Activated T-cell treated with anti-CD3 and anti-CD28 coated beads, Interleukin-2, amount 50 U/mL, for 24 hours (primary cell): ENCODE measurements around the gene RYR2.

Source experiments
- DNase-seq: peaks from one replicate; pipeline ENCODE4 v3.0.0-alpha.2; 2020
- H3K27ac Mint-ChIP-seq: 2 replicates; pipeline ENCODE4 v1.8.0; 2020; ENCODE audit warnings: mild to moderate bottlenecking, mixed read lengths
- H3K27me3 Mint-ChIP-seq: 2 replicates; pipeline ENCODE4 v1.8.0; 2020; ENCODE audit warnings: mixed read lengths
- H3K36me3 Mint-ChIP-seq: 2 replicates; pipeline ENCODE4 v1.8.0; 2020; ENCODE audit warnings: low read depth, mixed read lengths
- H3K4me1 Mint-ChIP-seq: 2 replicates; pipeline ENCODE4 v1.8.0; 2020; ENCODE audit warnings: low read depth, mixed read lengths
- H3K4me3 Mint-ChIP-seq: 2 replicates; pipeline ENCODE4 v1.8.0; 2020; ENCODE audit warnings: mild to moderate bottlenecking, moderate library complexity, mixed read lengths
- H3K9me3 Mint-ChIP-seq: 2 replicates; pipeline ENCODE4 v1.8.0; 2020; ENCODE audit warnings: mixed read lengths

RYR2 gene

DNA sequence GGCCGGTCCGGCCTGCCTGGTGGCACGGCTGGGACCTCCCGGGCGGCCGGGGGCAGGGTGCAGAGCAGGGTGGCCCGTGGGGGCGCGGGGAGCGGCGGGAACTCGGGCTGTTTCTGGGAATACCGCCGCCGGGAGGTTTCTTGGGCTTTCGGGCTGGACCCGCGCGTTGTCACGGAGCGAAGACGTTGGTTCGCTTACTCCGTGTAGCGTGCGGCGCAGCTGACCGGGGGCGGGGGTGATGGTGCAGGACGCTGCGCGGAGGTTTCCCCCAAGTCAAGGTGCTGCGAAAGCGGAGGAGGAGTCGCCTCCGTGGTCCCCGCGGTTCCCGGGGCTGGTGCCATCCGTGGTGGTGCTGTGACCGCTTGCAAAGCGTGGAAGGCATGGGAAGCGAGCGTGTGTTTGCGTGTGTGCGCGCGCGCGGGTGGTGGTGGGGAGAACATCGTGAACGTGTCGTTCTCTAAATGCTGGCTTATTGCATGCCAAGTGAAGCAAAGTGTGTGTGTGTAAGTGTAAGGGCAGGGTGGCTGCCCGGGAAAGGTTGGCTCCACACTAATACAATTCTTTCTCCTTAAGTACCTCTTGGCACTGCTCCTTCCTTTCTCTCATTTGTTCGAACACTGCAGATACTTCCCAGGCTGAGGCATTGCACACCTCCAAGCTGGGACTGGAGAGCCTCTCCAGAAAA is 1.1 kb downstream of the RYR2 start:
- H3K36me3 Mint-ChIP-seq, result no peaks in the 10 kb centered on the region
- no peak overlapping the region for H3K27ac Mint-ChIP-seq
- H3K4me1 Mint-ChIP-seq, result peaks cover 15% of the 10 kb centered on the region
- peaks cover 60% of the 10 kb centered on the region for H3K27me3 Mint-ChIP-seq
- no peak overlapping the region for H3K4me3 Mint-ChIP-seq
- DNase-seq, result peak; percentile 26
- H3K9me3 Mint-ChIP-seq, result no peaks in the 10 kb centered on the region

DNA sequence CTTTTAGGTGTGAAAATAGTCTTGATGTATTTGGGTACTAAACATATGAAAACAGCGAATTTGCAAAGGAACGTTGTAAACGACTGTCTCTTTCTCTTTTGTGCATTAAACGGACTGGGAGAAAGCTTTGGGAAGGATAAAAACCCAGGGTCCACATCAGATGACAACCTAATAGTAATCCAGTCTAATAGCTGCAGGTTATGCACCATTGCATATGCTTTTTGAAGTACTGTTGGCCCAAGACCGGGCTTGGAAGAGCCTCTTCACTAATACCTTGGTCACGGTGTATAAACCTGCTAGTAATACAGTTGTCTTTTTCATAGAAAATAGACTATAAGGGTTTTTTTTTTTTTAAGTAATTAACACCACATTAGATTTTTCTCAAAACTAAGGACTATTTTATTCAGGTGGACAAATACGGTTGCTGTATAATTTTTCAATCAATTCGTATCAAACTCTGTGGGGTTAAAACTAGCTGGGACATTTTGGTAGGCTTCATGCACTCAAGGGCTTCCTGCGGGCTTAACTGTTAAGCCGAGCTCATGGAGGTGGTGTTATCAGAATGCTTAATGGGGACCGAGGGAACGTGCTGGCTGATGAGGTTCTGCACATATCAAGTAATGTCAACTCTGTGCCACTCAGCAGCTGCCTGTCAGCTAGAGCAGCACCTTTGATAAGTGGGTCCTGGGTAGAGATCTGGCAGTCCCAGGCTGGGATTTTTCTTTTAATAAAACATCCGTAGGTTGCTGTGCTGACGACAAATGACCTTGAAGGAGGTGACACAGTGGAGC is 2.1 kb downstream of the RYR2 start:
- H3K27ac Mint-ChIP-seq, result no peak overlapping the region
- no peak for DNase-seq
- H3K36me3 Mint-ChIP-seq, result no peaks in the 10 kb centered on the region
- peaks cover 50% of the 10 kb centered on the region for H3K27me3 Mint-ChIP-seq
- H3K4me1 Mint-ChIP-seq, result peaks cover 15% of the 10 kb centered on the region
- H3K9me3 Mint-ChIP-seq, result no peaks in the 10 kb centered on the region
- no peak overlapping the region for H3K4me3 Mint-ChIP-seq

DNA sequence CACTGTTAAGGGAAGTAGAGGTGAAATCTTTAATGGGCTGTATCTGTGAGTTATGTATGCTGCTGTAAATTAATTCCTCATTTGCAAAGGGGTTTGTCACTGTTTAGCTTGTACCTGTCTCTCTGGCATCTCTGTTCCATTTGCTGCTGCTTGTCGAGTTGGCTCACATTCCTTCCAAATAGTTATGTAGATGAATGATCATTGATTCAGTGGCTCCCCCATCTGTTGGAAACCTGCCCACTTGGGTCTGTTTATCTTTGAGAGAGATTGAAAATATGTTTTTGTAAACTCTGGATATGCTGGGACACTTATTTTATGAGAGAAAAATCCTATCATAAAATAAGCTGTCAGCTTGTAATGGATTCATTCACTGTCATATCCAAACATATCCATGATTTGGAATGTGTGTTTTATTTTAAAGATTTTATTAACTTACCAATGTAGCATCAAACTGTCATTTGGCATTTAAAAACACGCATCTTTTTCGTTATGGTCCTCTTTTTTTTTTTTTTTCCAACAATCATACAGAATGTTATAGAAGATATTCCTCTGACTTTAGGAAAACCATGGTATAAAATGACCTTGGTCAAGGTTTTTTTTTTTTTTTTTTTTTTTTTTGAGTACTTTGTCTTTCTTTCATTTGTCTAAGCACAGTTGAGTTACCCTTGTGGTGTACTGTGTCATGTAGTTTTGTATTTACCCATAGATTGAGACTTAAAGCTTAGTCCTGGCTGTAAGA is 3.5 kb downstream of the RYR2 start:
- Mint-ChIP-seq H3K4me1 (peaks cover 15% of the 10 kb centered on the region), H3K4me3 (no peak overlapping the region), H3K9me3 (no peaks in the 10 kb centered on the region), H3K27ac (no peak overlapping the region), H3K27me3 (peaks cover 56% of the 10 kb centered on the region), H3K36me3 (no peaks in the 10 kb centered on the region)
- DNase-seq, result no peak

DNA sequence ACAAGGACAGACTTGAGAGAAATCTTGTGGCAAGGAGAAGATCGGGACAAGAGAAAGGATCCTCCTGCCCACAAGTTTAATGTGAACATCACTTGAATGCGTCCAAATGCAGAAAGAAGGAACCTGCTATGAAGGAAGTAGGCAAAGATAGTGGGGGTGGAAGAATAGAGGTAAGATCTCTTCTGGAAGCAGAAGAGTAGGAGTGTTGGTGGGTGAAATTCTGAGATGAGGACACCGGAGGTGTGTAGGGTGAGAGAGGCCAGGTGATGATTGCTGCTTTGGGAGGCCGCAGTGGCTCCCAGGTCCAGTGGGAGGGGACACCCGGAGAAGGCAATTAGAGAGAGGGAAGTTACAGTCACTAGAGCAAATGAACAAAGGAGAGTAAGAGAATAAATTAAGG is 6.8 kb downstream of the RYR2 start:
- peaks cover 47% of the 10 kb centered on the region for H3K27me3 Mint-ChIP-seq

DNA sequence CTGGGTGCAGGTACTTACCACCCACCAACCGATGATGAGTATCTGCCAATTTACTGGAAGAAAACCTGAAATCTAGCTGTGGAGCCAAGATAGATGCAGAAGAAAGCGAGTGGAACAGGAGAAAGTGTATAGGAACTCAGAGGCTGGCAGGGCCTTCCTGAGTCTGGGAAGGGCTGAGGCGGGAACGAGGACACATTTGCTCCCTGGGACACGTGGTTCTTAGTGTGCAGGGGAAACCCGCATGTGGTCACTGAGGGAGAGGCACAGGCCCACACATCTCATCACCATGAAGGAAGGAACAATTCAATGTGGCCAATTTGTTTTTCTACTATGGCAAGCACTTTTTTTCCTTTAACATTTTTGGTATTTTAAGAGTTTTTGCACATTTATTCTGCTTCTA is 8.2 kb downstream of the RYR2 start:
- Mint-ChIP-seq H3K27me3 (peaks cover 44% of the 10 kb centered on the region), H3K4me3 (no peak overlapping the region), H3K36me3 (no peaks in the 10 kb centered on the region), H3K9me3 (no peaks in the 10 kb centered on the region), H3K4me1 (no peaks in the 10 kb centered on the region), H3K27ac (no peak overlapping the region)
- DNase-seq, result no peak

More for the DNA sequence above, 6.8 kb downstream of the RYR2 start:
- DNase-seq, result no peak
- Mint-ChIP-seq H3K4me1 (no peaks in the 10 kb centered on the region), H3K36me3 (no peaks in the 10 kb centered on the region), H3K9me3 (no peaks in the 10 kb centered on the region), H3K27ac (no peak overlapping the region), H3K4me3 (no peak overlapping the region)

DNA sequence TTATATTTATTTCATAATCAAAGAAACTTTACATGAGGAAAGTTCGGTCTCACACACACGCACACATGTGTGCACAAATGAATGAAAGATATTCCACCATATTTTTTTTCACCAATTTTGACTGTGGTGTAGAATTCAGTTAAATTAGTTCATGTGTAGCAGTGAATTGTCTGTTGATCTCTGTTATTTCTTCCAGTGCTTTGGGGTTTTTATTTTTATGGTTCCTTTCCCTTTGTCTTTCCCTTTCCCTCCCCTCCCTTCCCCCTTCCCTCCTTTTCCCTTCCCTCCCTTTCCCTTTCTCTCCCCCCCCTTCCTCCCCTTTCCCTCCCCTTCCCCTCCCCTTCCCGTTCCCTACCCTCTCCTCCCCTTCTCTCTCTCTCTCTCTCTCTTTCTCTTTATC is 8.9 kb downstream of the RYR2 start:
- Mint-ChIP-seq H3K27ac (no peak overlapping the region), H3K36me3 (no peaks in the 10 kb centered on the region), H3K27me3 (peaks cover 40% of the 10 kb centered on the region), H3K4me1 (no peaks in the 10 kb centered on the region), H3K9me3 (no peaks in the 10 kb centered on the region), H3K4me3 (no peak overlapping the region)
- no peak for DNase-seq

DNA sequence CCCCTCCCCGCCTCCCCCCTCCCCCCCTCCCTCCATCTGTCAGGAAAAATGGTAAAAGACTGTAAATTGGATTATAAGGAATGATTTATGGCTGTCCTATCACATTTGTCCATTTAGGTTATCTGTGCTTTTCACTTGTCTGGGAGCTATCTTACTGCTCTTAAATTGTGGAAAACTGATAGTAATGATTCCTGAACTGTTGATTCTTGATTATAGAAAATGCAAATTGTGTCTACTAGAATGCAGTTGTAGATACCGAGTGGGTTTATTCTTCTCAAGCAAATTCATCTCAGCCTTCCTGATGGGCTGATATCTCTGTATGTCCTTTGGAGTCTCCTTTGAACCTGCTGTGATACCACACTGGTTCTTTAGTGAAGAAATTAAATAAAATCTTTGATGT is 12.3 kb downstream of the RYR2 start:
- no peak overlapping the region for H3K4me3 Mint-ChIP-seq

DNA sequence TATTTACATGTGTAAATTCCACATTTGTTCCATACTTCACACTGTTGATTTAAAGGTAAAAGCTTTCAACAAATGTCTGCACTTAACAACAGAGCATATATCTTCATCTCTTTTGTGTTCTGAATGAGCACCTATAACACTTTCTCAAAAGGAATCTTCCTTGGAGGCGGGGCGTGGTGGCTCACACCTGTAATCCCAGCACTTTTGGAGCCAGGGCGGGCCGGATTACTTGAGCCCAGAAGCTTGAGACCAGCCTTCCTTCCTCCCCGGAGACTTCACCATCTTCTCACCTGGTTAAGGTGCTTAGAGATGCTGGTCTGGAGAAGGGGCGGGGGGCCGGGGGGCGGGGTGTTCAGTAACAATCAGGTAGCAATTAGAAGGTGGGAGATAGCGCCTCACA is 16.5 kb downstream of the RYR2 start:
- H3K27me3 Mint-ChIP-seq, result peaks cover 12% of the 10 kb centered on the region
- no peak overlapping the region for H3K27ac Mint-ChIP-seq
- no peaks in the 10 kb centered on the region for H3K4me1 Mint-ChIP-seq
- no peak for DNase-seq
- no peak overlapping the region for H3K4me3 Mint-ChIP-seq
- no peaks in the 10 kb centered on the region for H3K9me3 Mint-ChIP-seq
- H3K36me3 Mint-ChIP-seq, result no peaks in the 10 kb centered on the region

More for the DNA sequence above, 12.3 kb downstream of the RYR2 start:
- Mint-ChIP-seq H3K4me1 (no peaks in the 10 kb centered on the region), H3K36me3 (no peaks in the 10 kb centered on the region), H3K9me3 (no peaks in the 10 kb centered on the region), H3K27me3 (peaks cover 36% of the 10 kb centered on the region), H3K27ac (no peak overlapping the region)
- DNase-seq, result no peak

DNA sequence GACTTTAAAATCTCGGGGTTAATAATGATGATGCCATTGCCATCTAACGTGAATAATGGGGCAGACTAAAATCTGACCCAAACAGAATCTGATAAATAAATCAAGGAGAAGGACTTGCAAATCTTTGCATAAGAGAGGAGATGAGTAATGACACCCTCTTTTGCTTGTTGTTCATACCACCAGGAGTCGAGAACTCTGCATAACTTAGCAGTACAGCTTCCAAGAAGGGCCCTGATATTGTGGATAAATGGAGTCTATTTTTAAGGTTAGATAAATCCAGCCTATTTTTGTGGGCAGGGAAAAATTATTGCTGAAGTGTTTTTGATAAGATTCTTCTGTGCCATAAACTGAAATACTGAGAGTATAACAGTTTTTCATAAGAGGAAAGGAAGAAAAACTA is 17.3 kb downstream of the RYR2 start:
- no peak for DNase-seq
- Mint-ChIP-seq H3K9me3 (no peaks in the 10 kb centered on the region), H3K4me3 (no peak overlapping the region), H3K36me3 (no peaks in the 10 kb centered on the region), H3K27me3 (peaks cover 8% of the 10 kb centered on the region), H3K4me1 (no peaks in the 10 kb centered on the region), H3K27ac (no peak overlapping the region)

DNA sequence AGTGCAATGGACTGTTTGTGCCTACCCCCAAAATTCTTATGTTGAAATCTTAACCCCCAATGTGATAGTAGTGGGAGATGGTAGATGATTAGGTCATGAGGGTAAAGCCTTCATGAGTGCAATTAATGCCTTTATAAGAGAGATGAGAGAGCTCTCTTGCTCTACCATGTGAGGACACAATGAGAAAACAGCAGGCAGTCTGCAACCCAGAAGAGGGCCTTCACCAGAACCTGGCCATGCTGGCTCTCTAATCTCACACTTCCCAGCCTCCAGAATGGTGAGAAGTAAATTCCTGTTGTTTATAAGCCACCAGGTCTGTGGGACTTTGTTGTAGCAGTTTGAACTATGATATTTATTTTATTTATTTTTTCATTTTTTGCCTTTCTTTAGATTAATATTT is 21.0 kb downstream of the RYR2 start:
- peaks cover 14% of the 10 kb centered on the region for H3K27me3 Mint-ChIP-seq
- H3K36me3 Mint-ChIP-seq, result no peaks in the 10 kb centered on the region
- no peak for DNase-seq
- H3K4me3 Mint-ChIP-seq, result no peak overlapping the region
- peaks cover 3% of the 10 kb centered on the region for H3K9me3 Mint-ChIP-seq
- no peaks in the 10 kb centered on the region for H3K4me1 Mint-ChIP-seq
- no peak overlapping the region for H3K27ac Mint-ChIP-seq

DNA sequence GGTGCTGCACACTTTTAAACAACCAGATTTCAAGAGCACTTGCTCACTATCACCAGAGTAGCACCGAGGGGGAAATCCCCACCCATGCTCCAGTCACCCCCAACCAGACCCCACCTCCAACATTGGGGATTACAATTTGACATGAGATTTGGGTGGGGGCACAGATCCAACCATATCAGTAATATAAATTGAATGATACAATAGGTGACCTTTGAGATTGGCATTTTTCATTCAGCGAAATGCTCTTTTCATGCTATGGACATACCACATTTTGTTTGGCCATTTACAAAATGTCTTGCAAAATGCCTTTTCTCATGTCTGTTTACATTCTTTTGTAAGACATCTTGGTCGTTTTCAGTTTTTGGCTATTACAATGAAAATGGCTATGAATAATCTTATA is 23.9 kb downstream of the RYR2 start:
- Mint-ChIP-seq H3K27me3 (peaks cover 22% of the 10 kb centered on the region), H3K4me3 (no peak overlapping the region), H3K36me3 (no peaks in the 10 kb centered on the region), H3K27ac (no peak overlapping the region), H3K4me1 (no peaks in the 10 kb centered on the region), H3K9me3 (peaks cover 3% of the 10 kb centered on the region)
- no peak for DNase-seq

DNA sequence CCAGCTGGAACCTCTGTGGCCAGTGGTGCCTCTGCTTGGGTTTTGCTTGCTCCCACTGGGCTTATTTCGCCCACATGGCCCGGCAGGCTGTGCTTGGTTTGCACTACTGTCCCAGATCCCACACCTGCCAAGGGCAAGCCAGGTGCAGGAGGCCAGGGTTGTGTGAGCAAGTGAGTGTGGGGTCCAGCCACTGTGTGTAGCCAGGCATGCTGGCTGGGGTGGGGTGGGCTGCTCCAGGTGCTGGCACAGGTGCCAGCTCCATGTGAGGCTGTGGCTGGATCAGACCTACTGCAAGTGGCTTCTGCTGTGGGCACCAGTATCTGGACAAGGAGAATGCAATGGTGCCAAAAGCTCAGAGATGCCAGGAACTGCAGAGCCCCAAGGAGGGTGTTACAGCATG is 28.5 kb downstream of the RYR2 start:
- H3K9me3 Mint-ChIP-seq, result peaks cover 3% of the 10 kb centered on the region
- H3K27ac Mint-ChIP-seq, result no peak overlapping the region
- no peaks in the 10 kb centered on the region for H3K4me1 Mint-ChIP-seq
- peaks cover 25% of the 10 kb centered on the region for H3K27me3 Mint-ChIP-seq
- H3K36me3 Mint-ChIP-seq, result no peaks in the 10 kb centered on the region
- H3K4me3 Mint-ChIP-seq, result no peak overlapping the region
- DNase-seq, result no peak

DNA sequence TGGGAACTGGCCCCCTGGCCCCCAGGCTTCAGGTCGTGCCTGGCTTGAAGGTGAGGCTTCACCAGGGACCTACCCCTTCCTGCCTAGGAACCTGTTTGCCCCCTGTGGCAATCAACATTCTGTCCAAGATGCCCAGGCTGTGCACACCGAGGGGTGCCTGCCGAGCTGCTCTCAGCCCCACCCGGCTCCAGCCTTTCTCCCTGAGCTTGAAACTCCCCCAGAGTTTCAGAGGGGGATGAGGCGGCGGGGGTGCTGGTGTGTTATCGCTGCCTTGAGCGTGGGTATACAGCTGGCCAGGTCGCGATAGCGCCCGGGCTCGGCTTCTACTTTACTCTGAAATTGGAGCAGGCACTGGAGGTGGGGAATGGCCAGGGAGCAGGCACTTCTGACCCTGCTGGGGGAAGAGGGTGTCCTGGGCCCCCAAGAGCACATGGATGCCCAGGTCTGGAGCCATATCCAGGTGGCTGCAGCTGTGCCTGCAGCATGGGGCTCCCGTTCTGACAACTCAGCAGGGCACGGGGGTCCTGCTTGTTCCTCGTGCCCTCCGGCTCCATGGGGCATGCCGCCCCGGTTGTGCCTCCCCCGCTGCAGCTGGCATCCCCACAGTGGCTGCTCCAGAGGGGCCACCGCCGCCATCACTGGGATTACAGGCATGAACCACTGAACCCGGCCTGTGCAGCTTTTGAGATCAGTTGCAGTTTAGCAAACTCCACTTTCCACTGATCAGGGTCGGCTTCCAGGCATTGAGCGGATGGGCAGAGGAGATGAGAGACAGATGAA is 29.8 kb downstream of the RYR2 start:
- H3K4me1 Mint-ChIP-seq, result no peaks in the 10 kb centered on the region
- no peaks in the 10 kb centered on the region for H3K36me3 Mint-ChIP-seq
- no peak overlapping the region for H3K4me3 Mint-ChIP-seq
- H3K27ac Mint-ChIP-seq, result no peak overlapping the region
- DNase-seq, result no peak
- no peaks in the 10 kb centered on the region for H3K9me3 Mint-ChIP-seq
- H3K27me3 Mint-ChIP-seq, result peaks cover 22% of the 10 kb centered on the region

DNA sequence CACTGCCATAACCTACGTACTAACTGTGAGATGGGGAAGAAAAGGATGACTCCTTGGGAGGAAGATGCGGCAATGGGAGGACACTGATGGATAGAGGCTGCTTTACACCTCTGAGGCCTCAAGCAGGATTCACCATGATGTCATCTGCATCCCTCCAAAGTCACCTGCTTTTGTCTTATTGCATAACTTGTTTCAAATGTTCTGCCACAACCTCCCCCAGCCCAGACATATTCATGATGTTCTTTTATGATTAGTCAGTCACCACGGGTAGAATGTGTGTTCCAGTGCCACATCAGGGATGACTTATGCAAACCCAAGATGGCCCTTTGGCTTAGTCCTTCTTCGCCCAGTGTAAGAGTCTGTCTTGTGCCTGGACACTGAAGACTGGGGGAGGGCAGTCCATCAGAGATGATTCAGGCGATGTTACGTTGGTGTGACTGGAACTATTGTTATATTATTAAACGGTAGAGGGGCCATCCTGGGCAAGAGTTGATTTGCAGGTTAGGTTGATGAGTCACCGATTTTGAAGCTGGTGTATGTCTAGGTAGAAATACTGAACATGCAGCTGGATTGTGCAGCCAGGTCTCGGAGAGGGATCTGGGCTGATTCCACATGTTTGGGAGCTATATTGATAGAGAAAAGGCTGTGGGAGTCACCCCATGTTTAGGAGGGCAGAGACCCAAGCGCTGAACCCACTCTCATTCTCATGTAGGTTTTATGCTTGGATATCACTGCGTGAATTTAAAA is 32.6 kb downstream of the RYR2 start:
- H3K9me3 Mint-ChIP-seq, result peaks cover 2% of the 10 kb centered on the region
- H3K4me3 Mint-ChIP-seq, result no peak overlapping the region
- no peaks in the 10 kb centered on the region for H3K4me1 Mint-ChIP-seq
- no peak overlapping the region for H3K27ac Mint-ChIP-seq
- DNase-seq, result no peak
- no peaks in the 10 kb centered on the region for H3K36me3 Mint-ChIP-seq
- H3K27me3 Mint-ChIP-seq, result peaks cover 5% of the 10 kb centered on the region
